HG03139 (cell line): Measurements from ENCODE around the gene TMEM154.

Source experiments
- ATAC-seq: cut with Tn5 transposase; IDR thresholded peaks from one replicate; pipeline ENCODE4 v1.9.1; 2021; ENCODE audit not compliant: unreplicated experiment

The TMEM154 gene

GRCh38 chr4:152679414-152680281 is at the start of gene TMEM154:
TMEM154 (minus strand) TSS chr4:152679997; CDS start chr4:152679933, 64 bp downstream.
- peak; percentile 68 for ATAC-seq

- ATAC-seq: no peak
Measured at GRCh38 chr4:152729466-152729865, 49.7 kb upstream of the TMEM154 start.

GRCh38 chr4:152728343-152728742 is 48.5 kb upstream of the TMEM154 start:
- ATAC-seq: no peak

GRCh38 chr4:152727784-152728183 is 48.0 kb upstream of the TMEM154 start:
- ATAC-seq: no peak

- ATAC-seq: no peak
Measured at GRCh38 chr4:152724494-152724893, 44.7 kb upstream of the TMEM154 start.

- ATAC-seq: no peak
Measured at GRCh38 chr4:152723236-152723635, 43.4 kb upstream of the TMEM154 start.

GRCh38 chr4:152719801-152720556 is 40.2 kb upstream of the TMEM154 start:
- ATAC-seq: no peak

- no peak for ATAC-seq
Measured at GRCh38 chr4:152719291-152719690, 39.5 kb upstream of the TMEM154 start.

GRCh38 chr4:152715076-152715475 is 35.3 kb upstream of the TMEM154 start:
- no peak for ATAC-seq

GRCh38 chr4:152713951-152714705 is 34.3 kb upstream of the TMEM154 start:
- ATAC-seq: no peak

GRCh38 chr4:152709675-152710438 is 30.1 kb upstream of the TMEM154 start:
- ATAC-seq: no peak

GRCh38 chr4:152708796-152709195 is 29.0 kb upstream of the TMEM154 start:
- no peak for ATAC-seq

GRCh38 chr4:152708361-152708760 is 28.6 kb upstream of the TMEM154 start:
- no peak for ATAC-seq

- no peak for ATAC-seq
Measured at GRCh38 chr4:152707632-152708031, 27.8 kb upstream of the TMEM154 start.

GRCh38 chr4:152705903-152706302 is 26.1 kb upstream of the TMEM154 start:
- ATAC-seq: no peak

- ATAC-seq: no peak
Measured at GRCh38 chr4:152704788-152705187, 25.0 kb upstream of the TMEM154 start.

GRCh38 chr4:152700151-152700550 is 20.4 kb upstream of the TMEM154 start:
- no peak for ATAC-seq

- no peak for ATAC-seq
Measured at GRCh38 chr4:152699313-152699712, 19.5 kb upstream of the TMEM154 start.

GRCh38 chr4:152698089-152698499 is 18.3 kb upstream of the TMEM154 start:
- no peak for ATAC-seq

GRCh38 chr4:152697284-152698088 is 17.7 kb upstream of the TMEM154 start:
- no peak for ATAC-seq
